Upper lobe of left lung (tissue), 6 donors: Measurements from ENCODE around the gene ZXDA. TPM values are rescaled to one million over a fixed set of nuclear protein-coding genes. Genes with fewer than 3 reads are reported as not detected.
A peak's percentile ranks its signal among the peaks of the same experiment; 100 is the strongest.
"Not testable (repeated sequence)": the region's sequence is repeated elsewhere in the genome, so short reads cannot be mapped to it uniquely, and the experiment has no call there.

Experiments
- ATAC-seq, 2 donors: fragments of 200-7000 bp; cut with Tn5 transposase; one replicate each; pipeline ENCODE4 v1.9.1; 2022; ENCODE audit warnings: mild to moderate bottlenecking in 2 of 2, moderate library complexity in 2 of 2; ENCODE audit not compliant: low FRiP score in 2 of 2
- DNase-seq, 2 donors: peaks; one replicate each; pipeline ENCODE4 v3.0.0-alpha.2; 2019 to 2020
- H3K27ac ChIP-seq, 4 donors: fragments of 200-600 bp; sonication (generic); one replicate each; pipeline ENCODE4 v1.5.1; 2016 to 2019
- H3K27me3 ChIP-seq, 4 donors: fragments of 200-600 bp; sonication (generic); one replicate each; pipeline ENCODE4 v1.5.1; 2017 to 2019
- H3K36me3 ChIP-seq, 4 donors: fragments of 200-600 bp; sonication (generic); one replicate each; pipeline ENCODE4 v1.5.1; 2016 to 2019
- H3K4me1 ChIP-seq, 4 donors: fragments of 200-600 bp; sonication (generic); one replicate each; pipeline ENCODE4 v1.5.1; 2018 to 2019
- H3K4me3 ChIP-seq, 4 donors: fragments of 200-600 bp; sonication (generic); one replicate each; pipeline ENCODE4 v1.5.1; 2017 to 2019; ENCODE audit warnings: mild to moderate bottlenecking in 2 of 4, moderate library complexity in 1 of 4
- H3K9me3 ChIP-seq, 4 donors: fragments of 200-600 bp; sonication (generic); one replicate each; pipeline ENCODE4 v1.5.1; 2018 to 2019
- EP300 ChIP-seq, 4 donors: sonication (generic); formaldehyde crosslinking; IDR thresholded peaks; one replicate each; pipeline ENCODE4 v1.5.1; 2017; ENCODE audit warnings: antibody characterized with exemption in 4 of 4, control low read depth in 2 of 4
- POLR2A ChIP-seq, 4 donors: fragments of 450-650 bp; IDR thresholded peaks; one replicate each; pipeline ENCODE4 v1.5.1; 2016 to 2017; ENCODE audit warnings: antibody characterized with exemption in 4 of 4, mild to moderate bottlenecking in 2 of 4
- POLR2AphosphoS5 ChIP-seq, 2 donors: sonication (generic); formaldehyde crosslinking; IDR thresholded peaks; one replicate each; pipeline ENCODE4 v1.5.1; 2017; ENCODE audit warnings: antibody characterized with exemption in 2 of 2
- WGBS, 2 donors: methylation state at CpG; one replicate each; pipeline ENCODE4 v1.1.5; 2017 to 2018; 5-methylcytosine and 5-hydroxymethylcytosine counted together
- total RNA-seq, 6 donors: library from RNA; depleted of rRNA in 4 of 6; stranded (reverse); fragments of >200 nt in 4 of 6; gene quantifications; one replicate each; pipeline versions ENCODE4 v1.1.0 to v1.2.1, GENCODE V29; 2016 to 2021
- TF ChIP-seq, protein P1 (sequence below), 6 experiments: fragments of 450-650 bp in 4 of 6; fragments of 200-600 bp in 2 of 6; sonication (generic) in 2 of 6; IDR thresholded peaks; one replicate each; pipeline ENCODE4 v1.5.1; 2016 to 2019; ENCODE audit warnings: antibody characterized with exemption in 6 of 6
- donor health status: DM: no; HTN: no; CAD: no; lungs with moderate emphysema.
- donor health status: DM: no; HTN: yes; CAD: no; lungs with severe emphysema.

The ZXDA gene
- total RNA-seq, 6 donors from 2014 or later, result 3.9 to 16.8 (median 5.7) TPM

DNA sequence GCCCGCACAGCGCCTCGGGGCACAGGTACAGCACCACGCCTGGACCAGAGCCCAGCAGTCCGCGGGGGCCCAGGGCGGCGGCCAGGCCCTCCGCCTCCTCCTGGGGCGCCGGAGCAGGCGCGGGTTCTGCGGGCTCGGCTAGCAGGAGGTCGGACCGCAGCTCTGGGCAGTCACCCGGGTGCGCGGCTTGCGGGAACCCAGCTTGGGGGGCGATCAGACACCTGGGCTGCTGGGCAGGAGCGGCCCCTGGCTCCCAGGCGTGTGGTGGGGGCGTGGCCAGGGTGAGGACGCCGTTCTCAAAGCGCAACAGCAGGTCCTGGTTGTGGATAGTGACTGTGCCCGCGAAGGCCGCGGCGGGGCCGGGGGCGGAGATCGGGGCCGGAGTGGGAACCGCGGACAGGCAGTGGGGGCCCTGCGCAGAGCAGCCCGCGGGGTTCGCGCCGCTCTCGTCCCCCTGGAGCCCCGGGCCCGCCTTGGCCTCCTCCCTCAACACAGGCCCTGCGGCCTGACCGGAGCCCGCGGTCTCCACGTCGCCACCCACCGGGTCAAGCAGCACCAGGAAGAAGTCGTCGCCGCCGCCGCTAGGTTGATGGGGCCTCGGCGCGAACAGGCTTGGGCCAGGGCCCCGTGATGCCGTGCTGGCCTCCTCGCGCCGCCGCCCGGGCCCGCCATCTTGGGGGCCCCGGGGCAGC, 517 bp downstream of the ZXDA start:
- peak in 1 of 4 donors; percentile 46 for TF ChIP-seq POLR2A (IDR thresholded peaks at IDR 0.05)
- TF ChIP-seq, protein P1, sequence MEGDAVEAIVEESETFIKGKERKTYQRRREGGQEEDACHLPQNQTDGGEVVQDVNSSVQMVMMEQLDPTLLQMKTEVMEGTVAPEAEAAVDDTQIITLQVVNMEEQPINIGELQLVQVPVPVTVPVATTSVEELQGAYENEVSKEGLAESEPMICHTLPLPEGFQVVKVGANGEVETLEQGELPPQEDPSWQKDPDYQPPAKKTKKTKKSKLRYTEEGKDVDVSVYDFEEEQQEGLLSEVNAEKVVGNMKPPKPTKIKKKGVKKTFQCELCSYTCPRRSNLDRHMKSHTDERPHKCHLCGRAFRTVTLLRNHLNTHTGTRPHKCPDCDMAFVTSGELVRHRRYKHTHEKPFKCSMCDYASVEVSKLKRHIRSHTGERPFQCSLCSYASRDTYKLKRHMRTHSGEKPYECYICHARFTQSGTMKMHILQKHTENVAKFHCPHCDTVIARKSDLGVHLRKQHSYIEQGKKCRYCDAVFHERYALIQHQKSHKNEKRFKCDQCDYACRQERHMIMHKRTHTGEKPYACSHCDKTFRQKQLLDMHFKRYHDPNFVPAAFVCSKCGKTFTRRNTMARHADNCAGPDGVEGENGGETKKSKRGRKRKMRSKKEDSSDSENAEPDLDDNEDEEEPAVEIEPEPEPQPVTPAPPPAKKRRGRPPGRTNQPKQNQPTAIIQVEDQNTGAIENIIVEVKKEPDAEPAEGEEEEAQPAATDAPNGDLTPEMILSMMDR (IDR thresholded peaks at IDR 0.05), result peak in 2 of 6 experiments; percentile 6 to 21
- peaks cover 0 to 16% (median 8%) of the 10 kb centered on the region in 4 donors for H3K4me1 ChIP-seq
- H3K36me3 ChIP-seq, H3K9me3 ChIP-seq, H3K27me3 ChIP-seq: not testable (repeated sequence)
- H3K4me3 ChIP-seq, result peak overlapping the region in 3 of 4 donors; percentile 48 to 55 (median 52)
- WGBS, 2 donors, result 57% methylated on average over 49 of the region's 72 CpGs; no CpG with 5 or more reads in 1 of the 2 donors
- peak in 1 of 2 donors; percentile 88 for DNase-seq
- ATAC-seq, result peak; percentile 82 to 94
- H3K27ac ChIP-seq, result peak overlapping the region; percentile 88 to 90 (median 89)

GRCh38 chrX:57908972-57909594, 1.2 kb downstream of the ZXDA start:
- TF ChIP-seq, protein P1 (IDR thresholded peaks at IDR 0.05), result peak in 1 of 6 experiments; percentile 15
- not testable (repeated sequence) for H3K27me3 ChIP-seq, H3K9me3 ChIP-seq, DNase-seq, H3K36me3 ChIP-seq
- 80 to 84% methylated on average over 14 to 28 of the region's 28 CpGs for WGBS, 2 donors
- peak in 1 of 2 donors; percentile 4 for ATAC-seq
- peak overlapping the region; percentile 88 to 90 (median 89) for H3K27ac ChIP-seq
- H3K4me1 ChIP-seq, result peaks cover 0 to 16% (median 8%) of the 10 kb centered on the region in 4 donors
- H3K4me3 ChIP-seq, result peak overlapping the region in 3 of 4 donors; percentile 48 to 55 (median 52)

- DNase-seq, result no peak
- Histone ChIP-seq H3K36me3 (no peaks in the 10 kb centered on the region), H3K9me3 (no peaks in the 10 kb centered on the region), H3K27me3 (no peaks in the 10 kb centered on the region), H3K4me3 (no peak overlapping the region), H3K27ac (peak overlapping the region in 1 of 4 donors; percentile 34), H3K4me1 (peaks cover 0 to 16% (median 8%) of the 10 kb centered on the region in 4 donors)
- ATAC-seq, result no peak
- WGBS, 2 donors, result 33 to 52% methylated on average over 1 of the region's 1 CpG
- TF ChIP-seq POLR2A (IDR thresholded peaks at IDR 0.05), result no peak
- TF ChIP-seq POLR2AphosphoS5 (IDR thresholded peaks at IDR 0.05), result no peak
- TF ChIP-seq, protein P1 (IDR thresholded peaks at IDR 0.05), result no peak
- no peak for TF ChIP-seq EP300 (IDR thresholded peaks at IDR 0.05)
Measured at GRCh38 chrX:57906790-57907189, 3.5 kb downstream of the ZXDA start.

DNA sequence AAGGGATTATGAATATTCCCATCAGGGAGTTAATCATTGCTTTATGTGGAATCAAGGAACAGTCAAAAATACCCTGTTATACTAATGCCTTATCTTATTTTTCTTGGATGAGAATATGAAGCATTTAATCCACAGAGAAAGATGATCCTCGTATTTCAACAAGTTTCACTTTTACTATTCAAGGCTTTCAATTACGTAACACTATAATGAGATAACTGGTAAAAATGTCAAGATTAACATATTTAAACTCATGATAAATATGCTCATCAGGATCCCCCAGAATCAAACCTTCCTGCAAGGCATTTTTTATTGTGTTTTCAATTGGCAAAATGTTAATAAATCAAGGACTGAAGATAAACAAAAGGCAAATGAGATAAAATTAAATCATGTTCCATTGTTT, 5.1 kb downstream of the ZXDA start:
- Histone ChIP-seq H3K36me3 (no peaks in the 10 kb centered on the region), H3K4me1 (peaks cover 0 to 16% (median 6%) of the 10 kb centered on the region in 4 donors), H3K9me3 (no peaks in the 10 kb centered on the region), H3K27me3 (no peaks in the 10 kb centered on the region), H3K4me3 (no peak overlapping the region), H3K27ac (peak overlapping the region in 1 of 4 donors; percentile 4)
- DNase-seq, result no peak
- 32 to 53% methylated on average over 2 of the region's 2 CpGs for WGBS, 2 donors
- ATAC-seq, result no peak
- TF ChIP-seq POLR2A (IDR thresholded peaks at IDR 0.05) (no peak), EP300 (IDR thresholded peaks at IDR 0.05) (no peak), POLR2AphosphoS5 (IDR thresholded peaks at IDR 0.05) (no peak)
- TF ChIP-seq, protein P1 (IDR thresholded peaks at IDR 0.05), result no peak
